ENCODE data around the gene MBOAT2.
A peak's percentile ranks its signal among the peaks of the same experiment; 100 is the strongest.

Gene MBOAT2

DNA sequence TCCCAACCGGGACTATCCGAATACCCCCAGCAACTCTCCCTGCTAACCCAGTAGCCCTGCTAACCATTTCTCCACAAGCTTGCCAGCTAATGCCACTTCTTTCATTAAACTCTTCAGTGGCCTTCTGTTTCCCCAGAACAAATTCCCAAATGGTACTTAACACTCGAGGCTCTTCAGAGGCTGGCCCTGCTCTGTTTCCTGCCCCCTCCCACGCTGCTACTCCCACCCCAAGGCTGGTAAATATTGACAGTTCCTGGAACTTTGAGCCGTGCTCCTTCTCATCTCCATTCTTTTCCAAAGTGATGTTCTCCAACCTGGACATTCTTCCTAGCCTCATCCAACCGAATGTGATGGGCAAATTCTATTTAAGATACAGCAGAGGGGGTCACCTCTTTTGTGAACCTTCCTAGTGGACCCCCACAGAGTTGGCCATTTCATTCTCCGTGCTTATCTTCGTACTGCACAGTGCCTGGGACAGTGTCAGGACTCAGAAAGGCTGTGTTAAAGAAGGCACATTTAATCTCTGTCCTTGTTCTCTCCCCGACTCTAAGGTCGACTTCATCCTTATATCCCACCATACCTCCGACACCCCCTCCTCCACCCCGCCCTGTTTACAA is 162.9 kb downstream of the MBOAT2 start:
- intact Hi-C loops (cut with DNase I), result no loop called here
- DNase-seq, result no peak

DNA sequence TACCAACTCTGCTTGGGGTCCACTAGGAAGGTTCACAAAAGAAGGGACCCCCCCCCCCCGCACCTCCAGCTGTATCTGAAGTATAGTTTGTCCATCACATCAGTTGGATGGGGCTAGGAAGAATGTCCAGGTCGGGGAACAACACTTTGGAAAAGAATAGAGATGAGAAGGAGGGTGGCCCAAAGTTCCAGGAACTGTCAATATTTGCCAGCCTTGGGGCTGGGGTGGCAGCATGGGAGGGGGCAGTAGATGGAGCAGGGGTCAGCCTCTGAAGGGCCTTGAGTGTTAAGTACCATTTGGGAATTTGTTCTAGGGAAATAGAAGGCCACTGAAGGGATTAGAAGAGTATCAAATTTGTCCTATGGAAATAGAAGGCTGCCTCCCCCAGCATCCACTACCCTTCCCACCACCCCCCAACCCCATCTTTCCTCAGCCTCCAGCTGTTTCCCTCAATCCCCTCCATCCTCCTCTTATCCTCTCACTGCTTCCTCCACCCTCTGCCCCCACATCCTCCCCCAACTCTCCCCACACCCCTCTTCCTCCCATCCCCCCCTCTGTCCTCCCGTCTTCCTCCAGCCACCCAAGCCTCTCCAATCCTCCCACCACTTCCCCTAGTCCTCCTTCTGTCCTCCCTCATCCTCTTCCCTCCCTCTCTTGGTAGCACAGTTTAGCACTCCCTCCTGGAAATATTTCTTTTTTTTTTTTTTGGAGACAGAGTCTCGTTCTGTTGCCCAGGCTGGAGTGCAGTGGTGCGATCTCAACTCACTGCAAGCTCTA is 164.1 kb downstream of the MBOAT2 start:
- intact Hi-C loops (cut with DNase I), result loop anchor here (5.0 kb wide), 1 partner anchor 163 kb away; the partner anchor contains the start of gene MBOAT2
- DNase-seq, result no peak

DNA sequence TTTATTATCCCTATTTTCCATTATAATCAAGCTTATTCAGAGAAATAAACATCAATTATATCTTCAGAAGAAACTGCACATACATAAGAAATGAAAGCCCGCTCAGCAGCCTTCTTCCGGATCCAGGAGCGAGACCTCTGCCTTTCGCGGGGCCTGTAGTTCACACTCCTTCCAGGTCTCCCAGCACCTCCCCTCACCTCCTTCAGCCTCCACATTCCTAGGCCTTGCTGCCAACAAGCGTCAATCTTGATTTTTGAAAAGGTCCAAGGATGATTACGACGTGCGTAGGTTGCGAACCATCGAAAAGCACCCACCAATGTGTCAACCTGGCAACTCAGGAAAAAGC is 165.7 kb downstream of the MBOAT2 start:
- intact Hi-C loops (cut with DNase I), result loop anchor here (5.0 kb wide), 1 partner anchor 165 kb away; the partner anchor contains the start of gene MBOAT2
- DNase-seq, result no peak

DNA sequence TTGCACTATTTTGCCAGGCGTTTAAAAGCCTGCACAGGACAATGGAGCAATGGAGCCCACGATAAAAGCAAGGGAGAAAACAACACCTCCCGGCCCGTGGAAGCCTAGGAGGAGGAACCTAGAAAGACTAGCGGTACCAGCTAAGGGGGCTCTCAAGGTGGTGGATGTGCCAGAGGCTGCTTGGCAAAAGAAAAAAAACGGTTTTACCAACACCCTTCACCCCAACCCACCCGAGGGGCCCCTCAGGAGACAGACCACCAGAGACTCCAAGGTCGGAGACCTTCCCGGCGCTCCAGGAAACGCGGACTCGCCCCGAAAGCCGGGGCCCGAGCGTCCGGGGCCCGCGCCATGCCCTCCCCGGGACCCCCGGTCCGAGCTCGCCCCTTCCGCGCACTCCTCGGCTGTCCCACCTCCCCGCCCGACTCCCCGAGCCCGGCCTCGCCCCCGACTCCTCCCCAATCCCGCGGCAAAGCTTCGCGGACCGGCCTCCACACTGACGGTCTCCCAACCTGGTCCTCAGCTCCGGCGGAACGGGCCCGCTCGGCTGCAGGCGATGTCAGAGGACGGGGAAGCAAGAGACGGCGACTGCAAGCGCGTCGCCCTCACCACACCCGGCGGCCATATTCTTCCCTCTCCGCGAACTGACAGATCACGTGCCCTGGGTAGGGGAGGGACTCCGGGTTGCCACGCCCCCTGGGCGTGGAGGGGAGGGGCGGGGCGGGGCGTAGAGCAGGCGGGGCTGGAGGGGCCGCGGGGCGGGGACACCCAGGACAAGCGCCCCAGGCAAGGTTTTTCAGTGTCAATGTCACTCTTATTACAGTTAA is 166.3 kb downstream of the MBOAT2 start, which contains the start of gene KIDINS220:
KIDINS220 (minus strand) TSS at position 643 of the 824 bp plus-strand sequence. CDS start 10,520 bp downstream, outside the sequence.
- DNase-seq, result peak; percentile 75 to 98 (median 90)
- intact Hi-C loops (cut with DNase I), result loop anchor here (5.0 kb wide), 1 partner anchor 165 kb away; the partner anchor contains the start of gene MBOAT2

DNA sequence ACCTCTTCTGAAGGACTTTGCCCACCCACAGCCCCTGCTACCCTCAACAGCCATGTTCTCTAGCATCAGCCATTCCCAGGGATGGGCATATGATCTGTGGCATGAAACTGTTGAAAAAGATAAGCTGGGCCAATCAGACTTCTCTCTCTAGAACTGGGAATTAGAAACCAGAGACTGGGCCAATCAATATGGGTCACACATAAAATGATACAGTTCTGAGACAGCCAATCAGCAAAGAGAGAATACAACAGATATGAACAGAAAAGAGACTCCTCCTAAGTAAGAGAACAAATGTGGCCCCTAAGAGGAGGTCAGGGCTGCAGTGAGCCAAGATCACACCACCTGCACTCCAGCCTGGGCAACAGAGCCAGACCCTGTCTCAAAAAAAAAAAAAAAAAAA is 168.2 kb downstream of the MBOAT2 start:
- no peak for DNase-seq
- intact Hi-C loops (cut with DNase I), result loop anchor here (5.0 kb wide), 1 partner anchor 167 kb away; the partner anchor contains the start of gene MBOAT2

DNA sequence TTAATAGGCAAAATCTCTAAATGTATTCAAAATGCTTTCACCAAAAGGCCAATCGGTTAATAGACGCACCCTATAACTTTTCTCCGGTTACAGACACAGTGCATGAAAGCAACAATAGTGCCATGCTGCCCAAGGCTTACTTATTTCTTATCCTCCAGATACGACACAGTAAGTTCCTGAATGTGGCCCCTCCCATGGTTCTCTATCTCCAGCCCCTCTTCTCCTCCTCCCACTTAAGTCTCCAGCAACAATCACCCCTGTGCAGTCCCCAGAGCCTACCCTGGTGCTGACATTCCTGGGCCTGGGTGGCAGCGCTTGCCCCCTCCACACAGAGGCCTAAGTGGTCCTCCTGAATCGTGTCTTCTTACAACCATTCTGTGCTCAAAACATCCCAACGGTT is 169.6 kb downstream of the MBOAT2 start:
- intact Hi-C loops (cut with DNase I), result no loop called here

DNA sequence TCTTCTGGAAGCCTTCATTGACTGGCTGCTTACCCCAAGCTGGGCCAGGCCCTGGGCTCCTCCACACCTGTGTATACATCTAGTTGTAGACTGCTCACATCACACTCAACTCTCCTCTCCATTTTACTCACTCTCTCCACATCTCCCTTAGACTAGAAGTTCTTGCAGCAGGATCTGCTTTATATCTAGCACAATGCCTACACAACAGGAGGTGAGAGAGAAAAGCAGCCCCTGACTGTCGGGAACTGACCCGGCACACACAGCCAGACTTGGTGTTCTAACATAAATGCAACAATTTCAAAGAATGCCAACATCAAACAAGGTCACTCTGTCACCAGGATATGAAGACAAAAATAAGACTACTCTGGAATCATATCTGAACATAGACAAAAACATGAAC is 172.0 kb downstream of the MBOAT2 start:
- no peak for DNase-seq
- intact Hi-C loops (cut with DNase I), result no loop called here

More for the DNA sequence above, 169.6 kb downstream of the MBOAT2 start:
- DNase-seq, result no peak

DNA sequence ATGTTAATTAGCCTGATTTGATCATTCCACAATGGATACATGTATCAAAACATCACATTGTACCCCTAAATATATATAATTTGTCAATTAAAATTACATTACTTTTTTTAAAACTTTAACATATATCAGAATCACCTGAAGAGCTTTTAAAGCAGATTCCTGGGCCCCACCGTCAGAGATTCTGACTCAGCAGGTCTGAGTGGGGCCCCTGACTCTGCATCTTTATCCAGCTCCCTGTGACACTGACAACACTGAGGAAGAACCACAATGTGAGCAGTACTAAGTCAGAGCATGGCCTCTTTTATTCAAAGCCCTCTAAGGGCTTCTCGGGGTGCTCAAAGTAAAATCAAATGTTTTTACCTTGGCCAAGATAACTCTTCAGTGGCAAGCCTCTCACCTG is 175.8 kb downstream of the MBOAT2 start:
- intact Hi-C loops (cut with DNase I), result no loop called here
- DNase-seq, result no peak

DNA sequence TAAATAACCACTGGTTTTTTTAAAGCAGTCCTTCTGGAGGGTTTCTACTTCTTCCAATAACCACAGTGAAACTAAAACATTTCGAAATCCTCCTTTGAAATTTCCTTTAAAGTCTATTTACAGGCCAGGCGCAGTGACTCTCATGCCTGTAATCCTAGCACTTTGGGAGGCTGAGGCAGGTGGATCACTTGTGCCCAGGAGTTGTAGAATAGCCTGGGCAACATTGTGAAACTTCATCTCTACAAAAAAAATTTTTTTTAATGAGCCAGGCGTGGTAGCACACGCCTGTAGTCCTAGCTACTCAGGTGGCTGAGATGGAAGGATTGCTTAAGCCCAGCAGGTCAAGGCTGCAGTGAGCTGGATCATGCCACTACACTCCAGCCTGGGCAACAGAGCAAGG is 181.3 kb downstream of the MBOAT2 start:
- intact Hi-C loops (cut with DNase I), result no loop called here
- no peak for DNase-seq

DNA sequence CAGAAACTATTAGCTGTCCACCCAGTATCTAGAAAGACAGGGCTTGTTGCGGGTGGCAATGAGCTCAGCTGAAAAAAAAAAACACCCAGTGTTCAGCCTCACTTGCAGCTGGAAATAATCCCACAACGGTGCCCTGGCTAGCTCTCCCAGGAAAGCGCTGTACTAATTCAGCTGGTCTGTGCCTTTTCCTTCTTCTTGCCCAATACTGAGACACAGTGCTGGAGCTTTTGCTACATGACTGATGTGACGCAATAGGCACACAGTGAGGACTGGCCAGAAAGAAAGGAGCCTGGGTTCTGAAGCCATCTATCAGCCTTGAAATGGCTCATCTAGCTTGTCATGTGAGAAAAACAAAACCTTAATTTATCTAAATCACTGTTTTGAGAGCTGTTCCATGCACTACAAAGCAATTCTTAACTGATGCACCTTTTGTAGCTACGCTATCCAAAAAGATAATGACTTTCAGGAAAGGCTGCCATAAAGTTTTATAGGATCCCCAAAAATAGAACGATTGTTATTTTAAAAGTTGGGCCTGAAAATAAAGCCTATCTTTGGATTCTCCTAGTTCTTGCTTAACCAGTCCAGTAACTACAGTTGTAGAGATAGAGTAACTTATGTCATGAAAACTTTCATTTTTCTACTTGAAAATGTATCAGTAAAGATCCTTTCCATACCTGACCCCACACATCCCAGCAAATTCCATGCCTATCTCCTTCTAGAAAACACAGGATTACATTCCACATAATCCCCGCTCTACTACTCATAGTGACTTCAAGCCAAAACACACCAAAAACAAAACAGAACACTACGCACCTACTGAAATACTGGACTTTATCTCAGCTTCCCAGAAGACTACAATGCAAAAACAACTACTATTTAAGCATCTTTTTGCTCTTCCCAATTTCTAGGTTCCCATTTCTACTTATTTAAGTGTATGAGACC is 181.9 kb downstream of the MBOAT2 start:
- DNase-seq, result peak in 5 of 10 donors; percentile 16 to 82 (median 30)
- intact Hi-C loops (cut with DNase I), result no loop called here

DNA sequence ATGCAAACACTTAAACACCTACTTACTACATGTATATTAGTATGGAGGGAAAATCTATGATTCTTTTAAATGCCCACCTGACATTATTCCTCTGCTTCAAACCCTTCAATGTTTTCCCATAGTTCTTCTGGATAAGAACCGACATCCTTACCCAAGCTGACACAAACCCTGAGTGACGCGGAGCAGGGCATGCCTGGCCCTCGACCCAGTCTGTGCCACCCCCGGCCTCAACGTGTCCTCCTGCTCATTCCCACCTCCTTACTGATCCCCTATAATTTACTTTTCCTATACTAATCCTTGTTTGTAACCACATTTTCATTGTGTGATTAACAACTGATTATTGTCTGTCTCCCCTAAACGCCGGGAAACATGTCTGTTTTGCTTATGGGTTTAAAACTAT is 183.5 kb downstream of the MBOAT2 start:
- DNase-seq, result peak in 1 of 10 donors; percentile 73

DNA sequence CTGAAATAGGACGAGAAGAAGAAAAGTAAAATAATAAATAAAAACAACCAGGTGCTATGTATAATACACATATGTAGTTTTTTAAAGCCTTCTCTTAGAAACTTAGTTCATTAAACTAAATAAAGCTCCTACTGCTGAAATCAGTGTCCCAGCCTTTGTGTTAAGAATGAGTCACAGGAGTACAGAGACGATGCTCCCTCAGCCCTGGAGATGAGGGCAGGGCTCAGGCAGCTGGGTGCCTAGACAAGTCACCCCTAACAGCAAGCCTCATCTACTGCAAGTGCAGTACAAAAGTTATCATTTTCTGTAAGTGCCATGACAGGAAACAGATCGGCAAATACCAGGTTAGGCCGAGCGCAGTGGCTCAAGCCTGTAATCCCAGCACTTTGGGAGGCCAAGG is 184.3 kb downstream of the MBOAT2 start:
- intact Hi-C loops (cut with DNase I), result no loop called here
- peak in 1 of 10 donors; percentile 59 for DNase-seq

More for the DNA sequence above, 183.5 kb downstream of the MBOAT2 start:
- intact Hi-C loops (cut with DNase I), result no loop called here

DNA sequence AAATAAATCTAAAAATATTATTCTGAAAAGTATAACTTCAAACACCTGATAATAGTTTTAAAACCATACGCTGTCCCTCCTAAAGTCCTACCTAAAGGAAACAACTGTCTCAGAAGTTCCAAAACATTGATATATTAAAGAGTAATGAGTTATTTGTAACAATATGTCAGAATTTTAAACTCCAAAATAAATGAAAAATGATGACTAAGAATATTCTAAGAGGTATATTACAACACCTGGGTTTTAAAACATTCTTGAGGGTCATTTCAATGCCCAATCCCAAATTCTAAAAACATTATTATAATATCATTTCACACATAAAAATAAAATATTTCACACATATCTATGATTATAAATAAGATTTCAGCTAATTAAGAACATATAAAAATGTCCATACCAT is 186.3 kb downstream of the MBOAT2 start:
- no peak for DNase-seq
- intact Hi-C loops (cut with DNase I), result no loop called here

DNA sequence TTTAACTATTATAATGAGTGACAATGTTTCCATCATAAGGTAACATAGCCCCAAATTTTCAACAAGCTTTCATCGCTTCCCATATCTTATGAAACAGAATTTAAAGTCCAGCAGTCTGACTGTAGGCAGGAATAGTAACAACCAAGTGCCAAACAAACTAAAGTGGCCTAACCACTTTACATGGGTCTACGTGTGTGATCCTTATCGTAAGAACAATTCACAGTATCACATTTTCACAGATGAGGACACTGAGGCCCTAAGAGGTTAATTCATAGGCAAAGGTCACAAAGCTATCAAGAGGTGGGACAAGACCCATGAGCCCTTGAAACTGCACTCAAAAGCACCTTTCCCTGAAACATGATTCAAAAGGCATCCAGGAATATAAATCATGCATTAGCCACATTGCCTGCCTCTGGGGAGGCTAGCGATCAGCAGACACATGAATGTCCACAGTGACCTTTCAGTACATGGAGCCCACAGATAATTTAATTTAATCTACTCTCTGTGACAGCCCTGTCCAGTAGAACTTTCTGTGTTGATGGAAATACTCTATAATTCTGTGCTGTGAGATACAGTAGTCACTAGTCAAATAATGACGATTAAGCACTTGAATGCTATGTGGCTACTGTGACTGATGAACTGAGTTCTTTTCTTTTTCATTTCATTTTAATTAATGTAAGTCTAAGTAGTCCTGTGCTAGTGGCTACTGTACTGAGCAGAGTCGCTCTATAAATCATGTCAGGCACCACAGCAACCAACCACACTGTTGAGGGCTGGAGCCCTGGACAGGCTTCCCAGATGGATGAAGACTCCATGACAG is 196.4 kb downstream of the MBOAT2 start:
- intact Hi-C loops (cut with DNase I), result no loop called here

DNA sequence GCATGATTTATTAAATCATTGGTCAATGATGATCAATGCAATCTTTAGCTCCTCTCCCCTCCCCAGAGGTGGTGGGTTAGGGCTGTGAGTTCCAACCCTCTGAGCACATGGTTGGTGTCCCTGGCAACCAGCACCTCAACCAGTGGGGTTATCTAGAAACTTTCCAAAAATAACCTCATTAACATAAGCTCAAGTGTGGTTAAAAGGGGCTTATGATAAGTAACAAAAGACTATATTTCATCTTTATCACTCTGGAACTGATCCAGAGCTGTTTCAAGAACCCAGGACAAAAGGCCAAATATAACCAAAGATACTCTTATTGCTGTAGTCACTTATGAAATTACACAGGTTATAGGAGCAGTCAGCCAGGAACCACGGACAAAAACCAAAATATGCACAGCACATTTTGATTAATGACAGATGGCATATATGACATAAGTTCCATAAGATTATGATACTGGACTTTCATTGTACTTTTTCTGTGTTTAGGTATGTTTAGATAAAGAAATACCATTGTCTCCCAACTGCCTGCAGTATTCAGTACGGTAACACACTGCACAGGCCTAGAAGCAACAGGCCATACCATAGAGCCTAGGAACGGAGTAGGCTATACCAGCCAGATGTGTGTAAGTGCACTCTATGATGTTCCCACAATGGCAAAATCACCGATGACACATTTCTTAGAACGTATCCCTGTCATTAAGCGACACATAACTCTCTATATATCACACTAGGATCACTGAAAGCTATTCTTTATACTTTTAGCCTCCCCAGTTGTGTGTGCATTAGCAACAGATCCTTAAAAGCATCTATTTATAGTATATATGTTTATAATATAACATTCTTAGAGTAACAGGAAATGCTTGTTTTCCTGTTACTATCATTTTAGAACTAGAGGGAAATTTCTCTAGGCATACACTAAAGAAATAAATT is 197.9 kb downstream of the MBOAT2 start:
- DNase-seq, result no peak
- intact Hi-C loops (cut with DNase I), result no loop called here

More for the DNA sequence above, 196.4 kb downstream of the MBOAT2 start:
- DNase-seq, result no peak

DNA sequence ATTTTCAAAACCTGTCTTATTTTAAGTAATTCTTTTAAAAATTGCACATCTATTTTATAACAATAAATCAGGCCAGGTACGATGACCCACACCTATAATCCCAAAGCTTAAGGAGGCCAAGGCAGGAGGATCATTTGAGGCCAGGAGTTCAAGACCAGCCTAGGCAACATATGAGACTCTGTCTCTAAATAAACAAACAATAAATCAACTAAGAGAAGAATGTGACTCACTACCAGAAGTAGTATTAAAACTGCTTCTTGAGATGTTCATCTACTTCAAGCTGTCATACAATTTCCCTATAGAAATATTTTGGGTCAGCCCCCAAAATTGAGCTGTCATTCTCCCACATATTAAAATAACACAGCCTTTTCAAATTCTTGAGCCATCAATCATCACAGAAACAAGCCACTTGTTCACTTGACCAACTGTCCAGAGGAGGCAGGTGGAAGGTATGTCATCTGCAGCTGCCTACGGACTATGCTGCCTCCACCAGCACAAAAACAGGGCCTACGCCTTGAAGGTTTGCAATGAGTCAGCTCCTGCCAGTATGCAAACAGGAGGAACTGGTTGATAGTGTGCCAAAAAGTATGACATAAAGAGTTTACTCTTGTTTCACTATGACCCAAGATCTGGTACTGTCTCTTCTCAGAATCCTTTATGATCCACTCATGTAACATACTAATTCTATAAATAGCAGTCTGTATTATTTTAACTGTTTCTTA is 199.7 kb downstream of the MBOAT2 start:
- peak in 1 of 10 donors; percentile 68 for DNase-seq

DNA sequence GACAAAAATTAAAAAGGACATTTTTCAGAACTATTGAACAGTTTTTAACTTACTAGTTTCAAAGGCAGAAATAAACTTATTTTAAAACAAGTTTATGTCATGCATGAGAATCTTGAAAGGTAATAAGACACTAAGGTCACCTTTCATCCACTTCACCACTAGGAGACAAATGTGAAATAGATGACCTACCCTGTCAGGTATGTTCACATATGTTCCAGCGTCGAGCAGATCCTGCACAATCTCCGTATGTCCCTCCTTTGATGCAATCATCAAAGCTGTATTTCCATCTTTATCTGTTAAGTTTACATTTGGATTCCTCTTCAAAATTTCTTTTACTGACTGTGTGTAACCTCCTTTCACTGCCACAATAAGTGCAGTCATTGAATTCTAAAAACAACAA is 200.7 kb downstream of the MBOAT2 start:
- DNase-seq, result no peak
- intact Hi-C loops (cut with DNase I), result no loop called here

More for the DNA sequence above, 199.7 kb downstream of the MBOAT2 start:
- intact Hi-C loops (cut with DNase I), result no loop called here
